ENCODE results near the gene PRKCI. TPM values are rescaled to one million over a fixed set of nuclear protein-coding genes. Genes with fewer than 3 reads are reported as not detected.

Gene PRKCI
- total RNA-seq, 1 experiment from 2014 or later = 39.5 TPM

DNA sequence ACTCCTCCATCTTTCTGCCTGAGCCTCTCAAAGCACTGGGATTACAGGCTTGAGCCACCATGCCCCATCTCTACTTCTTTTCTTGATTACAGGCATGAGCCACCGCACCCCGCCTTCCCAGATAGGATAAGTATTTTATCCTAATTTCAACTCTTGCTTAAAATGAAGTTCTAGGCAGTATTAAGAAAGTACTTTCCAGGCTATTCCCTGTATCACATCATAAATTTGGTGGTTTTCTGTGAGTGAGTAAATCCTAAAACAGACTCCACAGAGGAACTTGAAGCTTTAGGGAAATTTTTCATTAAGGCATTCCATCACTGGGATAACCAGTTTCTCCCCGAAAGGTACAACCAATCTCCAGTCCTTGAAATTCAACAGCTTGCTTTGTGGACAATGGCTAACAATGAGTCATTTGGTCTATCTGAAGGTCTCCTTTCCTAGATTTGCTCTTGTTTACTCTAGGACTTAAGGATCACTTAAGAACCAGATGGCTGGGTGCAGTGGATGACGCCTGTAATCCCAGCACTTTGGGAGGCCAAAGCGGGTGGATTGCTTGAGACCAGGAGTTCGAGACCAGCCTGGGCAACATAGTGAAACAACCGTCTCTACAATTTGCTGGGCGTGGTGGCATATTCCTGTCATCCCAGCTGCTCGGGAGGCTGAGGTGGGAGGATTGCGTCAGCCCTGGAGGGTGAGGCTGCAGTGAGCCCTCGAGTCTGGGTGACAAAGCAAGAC lies 85.6 kb downstream of the PRKCI start:
- Histone ChIP-seq H3K9ac (ENCODE audit: low read length) (no peak overlapping the region), H3K4me1 (ENCODE audit: insufficient read depth, low read length) (peaks cover 12% of the 10 kb centered on the region), H3F3A (ENCODE audit: low read length, unreplicated experiment) (no peaks in the 10 kb centered on the region), H3K79me2 (ENCODE audit: low read length) (no peaks in the 10 kb centered on the region), H3K4me2 (ENCODE audit: low read length) (peak overlapping the region; percentile 14; the same call in 1 of the 2 replicates), H3K9me2 (replicated peaks; ENCODE audit: low read length) (no peaks in the 10 kb centered on the region), H3K9me3 (ENCODE audit: low read length) (no peaks in the 10 kb centered on the region), H3K4me3 (ENCODE audit: low read length) (no peak overlapping the region), H3K36me3 (ENCODE audit: low read depth, low read length) (no peaks in the 10 kb centered on the region), H3K27me3 (ENCODE audit: low read length) (no peaks in the 10 kb centered on the region), H3K27ac (ENCODE audit: low read length) (peak overlapping the region; percentile 10; the same call in 1 of the 2 replicates), H2AFZ (ENCODE audit: low read length) (no peak overlapping the region), H4K20me1 (ENCODE audit: low read length) (no peaks in the 10 kb centered on the region)
- ChIA-PET POLR2A (ENCODE audit: unreplicated experiment) (interaction anchor here (0.5 to 0.6 kb wide), 2 partner anchors 11 to 57 kb away, joined by 5 to 7 read pairs; no protein-coding TSS in a partner anchor), CTCF (interaction anchor here (0.6 to 0.7 kb wide), 4 partner anchors 22 to 170 kb away, joined by 3 to 13 read pairs (median 6); no protein-coding TSS in a partner anchor)
- ATAC-seq (peak; percentile 80), DNase-seq (peak; percentile 92)
- intact Hi-C loops (cut with micrococcal nuclease) = no loop called here
- TF ChIP-seq EZH2phosphoT487 (IDR thresholded peaks at IDR 0.05; ENCODE audit: borderline replicate concordance, low read length) (no peak), CTCF (conservative IDR thresholded peaks at IDR 0.05; ENCODE audit: low read depth, low read length) (no peak), EZH2 (IDR thresholded peaks at IDR 0.05; ENCODE audit: low read length, unreplicated experiment) (no peak)
- no TSS peak for BruUV-seq (replicated peaks)

DNA sequence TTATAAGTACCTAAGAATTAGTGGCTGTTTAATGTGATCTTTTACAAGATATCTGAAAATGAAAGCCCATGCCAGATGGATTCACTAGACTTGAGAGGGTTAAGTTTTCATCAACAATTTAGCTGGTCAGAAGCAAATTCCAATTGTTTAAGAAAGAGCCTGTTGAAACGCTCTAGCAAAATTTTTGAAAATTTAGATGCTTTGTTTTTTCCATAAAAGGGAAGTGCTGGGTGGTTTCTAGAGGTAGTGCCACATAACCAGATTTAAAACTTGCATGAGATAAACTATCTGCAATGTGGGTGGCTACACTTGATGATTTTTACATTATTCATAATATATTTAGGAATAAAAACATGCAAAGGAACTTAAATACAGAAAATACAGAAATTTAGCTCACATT lies 86.8 kb downstream of the PRKCI start:
- BruUV-seq (replicated peaks) = no TSS peak
- H3K9me2 ChIP-seq (replicated peaks; ENCODE audit: low read length) = no peaks in the 10 kb centered on the region
- peaks cover 12% of the 10 kb centered on the region for H3K4me1 ChIP-seq (ENCODE audit: insufficient read depth, low read length)
- H3K4me3 ChIP-seq (ENCODE audit: low read length) = no peak overlapping the region
- H3K9ac ChIP-seq (ENCODE audit: low read length) = no peak overlapping the region
- no peak overlapping the region for H2AFZ ChIP-seq (ENCODE audit: low read length)
- no peak overlapping the region for H3K27ac ChIP-seq (ENCODE audit: low read length)
- ChIA-PET CTCF (interaction anchor here (0.6 to 1.6 kb wide), 9 partner anchors 26 to 1248 kb away, joined by 4 to 14 read pairs (median 5); no protein-coding TSS in a partner anchor), POLR2A (ENCODE audit: unreplicated experiment) (interaction anchor here (0.6 kb wide), 1 partner anchor 157 kb away, joined by 3 read pairs; no protein-coding TSS in a partner anchor)
- ATAC-seq (no peak), DNase-seq (no peak)
- no peak overlapping the region for H3K4me2 ChIP-seq (ENCODE audit: low read length)
- no peaks in the 10 kb centered on the region for H3K36me3 ChIP-seq (ENCODE audit: low read depth, low read length)
- TF ChIP-seq CTCF (conservative IDR thresholded peaks at IDR 0.05; ENCODE audit: low read depth, low read length) = no peak
- TF ChIP-seq EZH2 (IDR thresholded peaks at IDR 0.05; ENCODE audit: low read length, unreplicated experiment) = no peak
- no peak for TF ChIP-seq EZH2phosphoT487 (IDR thresholded peaks at IDR 0.05; ENCODE audit: borderline replicate concordance, low read length)
- no peaks in the 10 kb centered on the region for H4K20me1 ChIP-seq (ENCODE audit: low read length)
- H3K79me2 ChIP-seq (ENCODE audit: low read length) = no peaks in the 10 kb centered on the region
- H3K9me3 ChIP-seq (ENCODE audit: low read length) = no peaks in the 10 kb centered on the region
- no peaks in the 10 kb centered on the region for H3F3A ChIP-seq (ENCODE audit: low read length, unreplicated experiment)
- intact Hi-C loops (cut with micrococcal nuclease) = no loop called here
- no peaks in the 10 kb centered on the region for H3K27me3 ChIP-seq (ENCODE audit: low read length)

GRCh38 chr3:170317954-170318353 lies 95.7 kb downstream of the PRKCI start:
- intact Hi-C loops (cut with micrococcal nuclease) = no loop called here
- Histone ChIP-seq H3K27ac (ENCODE audit: low read length) (no peak overlapping the region), H2AFZ (ENCODE audit: low read length) (no peak overlapping the region), H3K27me3 (ENCODE audit: low read length) (no peaks in the 10 kb centered on the region), H4K20me1 (ENCODE audit: low read length) (no peaks in the 10 kb centered on the region), H3K4me3 (ENCODE audit: low read length) (no peak overlapping the region), H3K9me2 (replicated peaks; ENCODE audit: low read length) (no peaks in the 10 kb centered on the region), H3F3A (ENCODE audit: low read length, unreplicated experiment) (no peaks in the 10 kb centered on the region), H3K9ac (ENCODE audit: low read length) (no peak overlapping the region), H3K36me3 (ENCODE audit: low read depth, low read length) (no peaks in the 10 kb centered on the region), H3K4me1 (ENCODE audit: insufficient read depth, low read length) (no peaks in the 10 kb centered on the region), H3K4me2 (ENCODE audit: low read length) (no peak overlapping the region), H3K9me3 (ENCODE audit: low read length) (no peaks in the 10 kb centered on the region), H3K79me2 (ENCODE audit: low read length) (no peaks in the 10 kb centered on the region)
- POLR2A ChIA-PET (ENCODE audit: unreplicated experiment) = no interaction called here
- CTCF ChIA-PET = interaction anchor here (0.7 kb wide), 1 partner anchor 96 kb away, joined by 3 read pairs; no protein-coding TSS in a partner anchor
- DNase-seq (no peak), ATAC-seq (no peak)
- BruUV-seq (replicated peaks) = no TSS peak
- TF ChIP-seq CTCF (conservative IDR thresholded peaks at IDR 0.05; ENCODE audit: low read depth, low read length) (no peak), EZH2 (IDR thresholded peaks at IDR 0.05; ENCODE audit: low read length, unreplicated experiment) (no peak), EZH2phosphoT487 (IDR thresholded peaks at IDR 0.05; ENCODE audit: borderline replicate concordance, low read length) (no peak)
